ENCODE results near the gene XRN1.

DNA sequence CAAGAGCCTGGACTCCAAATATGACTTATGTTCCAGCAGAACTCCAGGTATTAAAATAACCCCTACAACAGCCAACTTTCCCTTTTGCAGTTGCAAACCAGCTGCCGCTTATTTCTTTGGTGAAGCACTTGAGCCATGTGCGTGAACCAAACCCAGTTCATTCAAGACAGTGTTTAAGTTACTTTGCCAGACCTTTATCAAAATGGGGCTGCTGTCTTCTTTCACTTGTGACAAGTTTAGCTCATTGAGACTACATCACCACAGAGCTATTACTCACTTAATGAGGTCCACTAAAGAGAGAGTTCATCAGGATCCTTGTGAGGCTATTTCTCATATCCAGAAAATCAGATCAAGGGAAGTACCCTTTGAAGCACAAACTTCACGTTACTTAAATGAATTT, 2.4 kb upstream of the XRN1 start:
- TF ChIP-seq POLR2AphosphoS5 (IDR thresholded peaks at IDR 0.05; ENCODE audit: borderline replicate concordance, low read depth, low read length) (no peak), EZH2 (IDR thresholded peaks at IDR 0.05) (no peak), FOXP2 (optimal IDR thresholded peaks at IDR 0.05; ENCODE audit: control extremely low read depth, extremely low read length, insufficient read depth) (no peak)
